GM19099 (cell line): Measurements from ENCODE around the gene PARP4.

ENCODE experiments used
- POLR2A ChIP-seq: IDR thresholded peaks from 3 replicates; pipeline ENCODE4 v1.6.1; 2011; ENCODE audit warnings: low read depth; ENCODE audit not compliant: insufficient read length; ENCODE audit errors: extremely low read depth

The PARP4 gene

DNA sequence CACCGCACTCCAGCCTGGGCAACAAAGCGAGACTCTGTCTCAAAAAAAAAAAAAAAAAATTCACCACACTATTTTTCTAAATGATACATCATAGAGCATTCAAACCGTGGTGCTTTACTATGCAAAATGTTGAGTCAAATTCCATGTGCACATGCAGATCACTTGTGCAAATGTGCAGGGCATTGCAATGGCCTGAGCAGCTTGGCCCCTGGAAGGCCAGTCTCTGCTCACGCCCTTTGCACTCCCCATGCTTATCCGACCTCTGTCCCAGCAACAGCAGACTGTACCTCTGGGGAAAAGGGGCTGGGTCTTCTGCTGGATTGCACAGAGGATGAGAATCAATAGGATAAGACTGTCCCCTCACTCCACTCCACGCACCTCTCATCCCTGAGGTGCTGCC lies 58.5 kb downstream of the PARP4 start:
- TF ChIP-seq POLR2A, result no peak

DNA sequence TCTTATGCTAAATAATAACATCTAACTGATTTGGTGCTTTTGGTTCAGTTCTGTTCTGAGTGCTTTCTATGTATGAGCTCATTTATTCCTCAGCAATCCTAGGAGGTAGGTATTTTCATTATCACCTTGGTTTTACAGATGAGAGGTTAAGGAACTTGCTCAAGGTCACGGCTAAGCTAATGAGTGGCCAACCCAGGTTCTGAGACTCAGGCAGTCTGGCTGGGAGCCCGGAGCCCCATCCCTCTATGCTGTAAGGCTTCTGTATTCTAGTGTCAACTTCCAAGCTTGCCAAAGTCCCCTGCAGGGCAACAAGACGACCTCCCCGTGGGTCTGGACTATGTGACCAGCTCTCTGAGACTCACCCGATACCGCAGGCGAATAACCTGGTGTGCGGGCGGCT lies 60.5 kb downstream of the PARP4 start:
- TF ChIP-seq POLR2A, result no peak

DNA sequence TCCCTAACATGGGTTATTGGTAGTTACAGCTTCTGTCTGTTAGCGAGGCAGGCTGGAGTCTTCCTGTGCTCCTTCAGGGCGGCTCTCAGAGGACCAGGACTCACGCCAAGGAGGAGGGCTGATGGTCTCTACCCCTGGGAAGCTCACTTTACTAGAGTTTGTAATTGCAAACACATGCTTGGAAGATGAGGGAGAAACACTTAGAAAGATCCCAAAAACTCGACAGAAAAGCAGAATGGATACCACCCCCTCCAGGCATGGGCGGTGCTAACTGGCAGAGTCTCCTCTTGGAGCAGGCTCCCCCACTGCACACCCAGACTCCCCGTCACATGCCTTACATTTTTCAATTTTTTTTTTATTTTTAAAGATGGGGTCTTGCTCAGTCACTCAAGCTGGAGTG lies 62.0 kb downstream of the PARP4 start:
- no peak for TF ChIP-seq POLR2A

DNA sequence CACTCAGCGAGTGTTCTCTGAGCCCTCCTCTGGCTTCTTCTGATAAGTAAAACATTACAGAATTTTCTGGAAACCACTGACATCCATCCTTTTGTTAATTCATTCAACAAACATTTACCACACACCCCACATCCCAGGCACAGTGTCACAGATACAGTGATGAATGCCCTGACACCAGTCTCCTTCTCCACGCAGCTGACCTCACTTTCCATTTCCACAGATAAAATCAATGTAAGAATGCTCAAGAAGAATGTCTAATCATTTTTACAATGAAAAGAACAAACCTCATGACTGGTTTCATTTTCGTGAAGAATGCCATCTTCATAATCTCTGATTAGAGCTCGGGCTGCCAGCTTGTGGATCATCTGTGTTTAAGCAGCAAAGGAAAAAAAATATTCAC lies 69.2 kb downstream of the PARP4 start:
- TF ChIP-seq POLR2A, result no peak

DNA sequence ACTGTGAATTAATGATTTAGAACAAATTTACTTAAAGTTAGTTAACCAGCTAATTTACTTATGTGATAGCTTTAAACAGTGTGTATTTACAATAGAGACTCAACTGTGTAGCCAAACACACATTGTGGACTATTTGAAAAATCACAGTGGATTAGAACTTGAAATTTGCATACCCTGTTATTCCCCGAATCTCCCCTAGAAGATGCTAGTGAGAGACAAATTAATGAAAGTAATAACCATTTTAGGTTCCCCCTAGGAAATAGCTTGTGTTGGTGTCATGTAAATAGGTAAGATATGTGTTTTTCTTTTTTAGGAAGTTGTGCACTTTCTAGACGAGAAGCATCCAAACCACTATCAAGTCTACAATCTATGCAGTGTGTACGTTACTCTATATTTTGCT lies 104.7 kb downstream of the PARP4 start:
- TF ChIP-seq POLR2A, result no peak

DNA sequence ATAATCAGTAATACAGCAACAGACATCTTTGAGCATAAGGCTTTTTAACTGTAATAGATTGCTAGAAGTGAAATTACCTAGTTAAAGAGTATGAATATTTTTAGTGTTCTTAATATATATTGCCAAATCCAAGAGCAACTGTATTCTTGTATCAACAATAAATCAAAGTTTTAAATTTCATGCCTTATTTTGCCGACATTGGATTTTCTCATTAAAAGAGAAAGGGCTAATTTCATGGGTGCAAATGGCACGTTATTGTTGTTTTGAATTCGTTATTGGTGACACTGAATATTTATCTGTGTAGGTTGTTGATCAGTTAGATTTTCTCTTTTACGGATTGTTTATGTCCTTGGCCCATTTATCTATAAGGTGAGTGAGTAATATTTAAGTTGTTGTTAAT lies 106.1 kb downstream of the PARP4 start:
- no peak for TF ChIP-seq POLR2A

DNA sequence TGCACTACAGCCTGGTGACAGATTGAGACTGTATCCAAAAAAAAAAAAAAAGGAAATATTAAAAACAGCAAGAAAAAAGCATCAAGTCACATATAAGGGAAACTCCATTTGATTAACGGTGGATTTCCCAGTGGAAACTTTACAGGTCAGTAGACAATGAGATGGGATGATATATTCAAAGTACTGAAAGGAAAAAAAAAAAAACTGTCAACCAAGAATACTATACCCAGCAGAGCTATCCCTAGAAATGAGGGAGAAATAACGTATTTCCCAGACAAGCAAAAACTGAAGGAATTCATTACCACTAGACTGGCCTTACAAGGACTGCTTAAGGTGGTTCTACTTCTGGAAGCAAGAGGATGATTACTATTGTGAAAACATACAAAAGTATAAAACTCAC lies 115.8 kb downstream of the PARP4 start:
- no peak for TF ChIP-seq POLR2A

DNA sequence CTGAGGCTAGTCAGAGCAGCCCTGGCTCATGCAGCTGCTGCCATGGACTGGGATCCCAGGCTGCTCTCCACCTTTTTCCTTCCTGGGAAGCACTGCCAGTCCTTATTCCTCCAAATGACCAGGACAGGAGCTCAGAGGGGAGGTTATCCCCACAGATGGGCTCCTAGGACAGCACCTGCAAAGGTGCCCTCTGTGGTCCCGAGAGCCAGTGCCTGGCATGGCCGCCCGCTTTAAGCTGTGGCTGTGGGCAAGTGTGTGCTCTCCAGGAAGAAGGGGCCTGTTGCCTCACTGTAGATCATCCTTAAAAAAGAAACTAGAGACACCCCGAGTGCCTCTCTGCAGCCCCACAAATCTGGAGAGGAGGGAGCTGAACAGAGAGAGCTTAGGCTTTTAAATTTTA lies 119.6 kb downstream of the PARP4 start:
- TF ChIP-seq POLR2A, result no peak

DNA sequence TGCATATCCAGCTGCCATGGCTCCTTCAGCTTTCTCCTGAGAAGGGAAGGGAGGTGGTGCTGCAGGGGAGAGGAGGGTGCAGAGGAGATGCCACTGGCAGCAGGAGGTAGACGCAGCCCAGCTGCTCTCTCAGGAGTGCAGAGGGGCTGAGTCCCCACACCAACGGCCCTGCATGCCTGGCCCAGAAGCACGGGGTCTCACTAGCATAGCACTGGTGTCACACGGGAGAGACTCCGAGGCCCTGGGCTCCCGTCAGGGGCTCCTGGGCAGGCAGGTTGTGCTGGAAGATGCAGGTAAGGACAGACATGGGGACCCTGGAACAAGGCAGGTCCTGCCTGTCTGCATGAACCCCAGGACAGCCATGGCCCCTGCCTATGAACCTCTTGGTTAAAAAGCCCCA lies 123.1 kb downstream of the PARP4 start:
- TF ChIP-seq POLR2A, result no peak

DNA sequence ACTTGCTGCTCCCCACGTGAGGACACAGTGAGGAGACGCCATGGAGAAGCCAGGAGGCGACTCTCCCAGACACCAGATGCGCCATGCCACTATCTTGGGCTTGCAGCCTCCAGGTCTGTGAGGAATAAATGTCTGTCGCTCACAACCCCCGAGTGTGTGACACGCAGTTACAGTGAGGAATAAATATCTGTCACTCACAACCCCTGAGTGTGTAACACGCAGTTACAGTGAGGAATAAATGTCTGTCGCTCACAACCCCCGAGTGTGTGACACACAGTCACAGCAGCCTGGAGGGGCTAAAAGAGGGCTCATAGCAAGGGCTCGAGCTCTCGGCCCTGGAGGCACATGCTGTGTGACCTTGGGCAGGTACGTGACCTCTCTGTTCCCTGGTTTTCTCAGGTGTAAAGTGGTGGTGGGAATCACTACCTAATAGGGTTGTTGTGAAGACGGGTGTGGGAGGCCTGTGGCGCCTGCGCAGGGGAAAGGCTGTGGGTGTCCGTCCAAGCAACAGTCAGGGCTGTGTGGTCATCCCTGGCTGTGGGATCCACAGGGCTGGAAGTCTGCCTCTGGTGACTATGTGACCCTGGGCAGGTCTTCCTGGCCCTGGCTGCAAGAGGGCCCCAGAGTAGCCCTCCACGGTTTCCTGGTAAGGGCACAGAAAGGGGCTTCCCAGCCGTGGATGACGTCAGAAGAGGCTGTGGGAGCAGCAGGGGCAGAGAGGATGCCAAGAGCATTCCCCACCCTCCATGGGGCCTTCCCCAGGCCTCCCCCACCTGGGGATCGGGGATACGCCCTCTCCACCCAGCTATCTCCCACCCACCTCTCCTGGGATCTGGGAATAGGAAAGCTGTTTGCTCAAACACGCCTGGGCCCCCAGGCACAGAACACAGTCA lies 125.5 kb downstream of the PARP4 start:
- TF ChIP-seq POLR2A, result no peak

DNA sequence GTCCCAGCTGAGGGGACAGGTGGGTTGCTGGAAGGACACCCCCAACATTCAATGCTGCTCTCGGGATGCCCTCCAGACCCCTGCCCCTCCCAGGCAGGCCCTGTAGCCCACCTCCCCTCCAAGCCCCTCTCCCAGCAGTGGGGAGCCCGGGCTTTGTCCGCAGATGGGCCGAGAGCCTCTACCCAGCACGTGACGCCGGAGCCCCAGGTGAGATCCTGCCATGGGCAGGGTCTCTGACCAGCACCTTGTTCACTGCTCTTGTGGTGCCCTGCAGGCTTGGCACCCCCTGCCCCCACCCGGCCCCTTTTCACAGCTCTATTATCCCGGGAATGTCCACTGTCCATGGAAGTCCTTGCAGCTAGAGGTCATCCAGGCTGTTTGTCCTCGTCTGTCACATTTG lies 126.7 kb downstream of the PARP4 start:
- TF ChIP-seq POLR2A, result no peak

DNA sequence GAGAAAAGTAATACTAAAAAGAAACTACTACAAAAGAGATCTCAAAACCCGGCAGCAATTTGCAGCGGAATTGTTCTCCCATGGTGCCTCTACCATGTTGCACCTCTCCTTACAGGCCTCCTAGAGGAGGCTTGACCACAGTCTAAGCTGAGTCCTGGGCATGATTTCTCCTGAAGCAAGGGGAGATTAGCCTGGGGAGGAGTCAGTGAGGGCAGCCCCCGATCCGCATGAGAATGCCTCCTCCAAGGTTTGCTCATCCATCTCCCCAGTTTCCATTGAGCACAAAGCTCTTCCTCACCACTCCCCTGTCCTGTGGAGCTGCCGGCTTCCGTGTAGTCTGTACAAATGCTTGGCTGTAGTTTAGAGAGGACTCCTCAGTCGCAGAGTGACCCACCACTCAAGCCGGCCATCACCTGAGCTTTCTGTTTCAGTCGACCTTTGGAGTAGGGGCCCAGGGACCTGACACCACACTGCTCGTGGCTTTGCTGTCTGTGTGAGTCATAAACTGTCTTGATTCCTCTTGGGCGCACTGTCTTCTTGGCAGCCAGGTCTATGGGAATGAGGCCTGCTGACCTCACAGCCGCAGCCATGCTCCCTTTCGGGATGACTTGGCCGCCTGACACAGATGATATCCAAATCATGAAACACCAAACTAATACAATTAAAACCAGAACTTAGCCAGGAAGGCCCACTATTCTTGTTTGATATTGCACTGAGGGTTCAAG lies 130.9 kb downstream of the PARP4 start:
- TF ChIP-seq POLR2A, result no peak
